Right renal cortex interstitium (tissue), 3 donors: ENCODE results near the gene SLC38A3. TPM values are rescaled to one million over a fixed set of nuclear protein-coding genes. Genes with fewer than 3 reads are reported as not detected.
"Not testable (repeated sequence)": the region's sequence is repeated elsewhere in the genome, so short reads cannot be mapped to it uniquely, and the experiment has no call there.

Source experiments
- DNase-seq, 3 donors: peaks; one replicate each; pipeline ENCODE4 v3.0.0-alpha.2; 2013; ENCODE audit warnings: low read depth in 3 of 3, low spot score in 2 of 3
- polyA plus RNA-seq, 3 donors: library from polyadenylated mRNA; unstranded; fragments of 120-200 nt; gene quantifications; one replicate each; pipeline ENCODE4 v1.2.1, GENCODE V29; 2013; ENCODE audit not compliant: insufficient read length in 3 of 3

SLC38A3 gene
- polyA plus RNA-seq, 3 donors = 5.0 to 11.0 (median 6.8) TPM

- no peak for DNase-seq
Measured at GRCh38 chr3:50208677-50209344, 3.7 kb downstream of the SLC38A3 start.

DNA sequence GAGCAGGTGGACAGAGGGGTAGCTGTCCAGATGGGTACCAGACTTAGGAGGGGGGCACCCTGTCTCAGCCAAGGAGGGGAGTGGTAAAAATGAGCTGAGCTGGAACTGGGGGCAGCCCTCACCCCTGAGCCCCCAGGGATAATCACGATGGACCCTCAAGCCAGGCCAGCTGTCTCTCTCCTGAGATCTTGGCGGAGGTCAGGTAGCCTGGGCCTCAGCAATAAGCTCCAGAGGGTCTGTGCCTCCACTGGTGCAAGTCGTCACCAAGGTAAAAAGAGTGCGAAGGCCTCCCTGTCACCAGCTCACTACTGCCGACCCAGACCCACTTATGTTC, 5.1 kb downstream of the SLC38A3 start:
- no peak for DNase-seq

DNA sequence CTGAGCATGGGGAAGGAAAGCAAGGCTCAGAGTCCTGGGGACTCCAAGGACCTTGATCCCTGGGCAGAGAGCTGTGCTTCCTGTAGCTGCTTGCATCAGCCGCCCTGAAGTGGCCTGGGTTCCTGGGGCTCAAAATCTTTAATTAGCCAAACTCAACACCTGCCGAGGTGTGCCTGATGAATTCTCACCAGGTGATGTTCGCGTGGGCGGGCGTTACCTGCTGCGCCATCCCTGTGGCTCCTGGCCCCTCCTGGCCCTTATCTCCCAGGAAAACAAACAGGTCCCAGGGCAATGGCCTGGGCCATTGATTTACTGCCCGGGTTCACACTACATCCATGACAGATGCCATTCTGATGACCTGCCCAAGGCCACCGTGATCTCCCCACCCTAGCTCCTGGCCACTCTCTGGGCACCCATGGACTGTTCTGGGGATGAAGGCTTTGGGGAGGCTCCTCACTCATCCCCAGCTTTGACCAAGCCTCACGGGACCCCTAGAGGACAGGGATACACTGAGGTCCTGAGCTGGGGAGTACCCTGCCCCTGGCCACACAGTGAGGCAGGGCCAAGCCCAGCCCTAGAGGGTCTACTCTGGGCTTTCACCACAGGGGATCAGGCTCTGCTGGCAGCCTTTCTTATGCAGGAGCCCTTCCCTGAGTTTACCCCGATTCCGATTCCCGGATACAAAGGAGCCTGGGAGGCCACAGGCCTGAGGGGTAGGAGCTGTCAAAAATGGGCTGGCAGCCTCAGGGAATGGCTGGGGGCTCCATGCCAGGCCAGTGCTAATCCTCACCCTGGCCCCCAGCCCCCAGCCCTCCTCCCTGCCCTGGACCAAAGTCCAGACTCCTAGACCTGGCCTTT, 5.7 kb downstream of the SLC38A3 start:
- no peak for DNase-seq

GRCh38 chr3:50211368-50211717, 6.3 kb downstream of the SLC38A3 start:
- not testable (repeated sequence) for DNase-seq

GRCh38 chr3:50211930-50212329, 6.9 kb downstream of the SLC38A3 start:
- no peak for DNase-seq

DNA sequence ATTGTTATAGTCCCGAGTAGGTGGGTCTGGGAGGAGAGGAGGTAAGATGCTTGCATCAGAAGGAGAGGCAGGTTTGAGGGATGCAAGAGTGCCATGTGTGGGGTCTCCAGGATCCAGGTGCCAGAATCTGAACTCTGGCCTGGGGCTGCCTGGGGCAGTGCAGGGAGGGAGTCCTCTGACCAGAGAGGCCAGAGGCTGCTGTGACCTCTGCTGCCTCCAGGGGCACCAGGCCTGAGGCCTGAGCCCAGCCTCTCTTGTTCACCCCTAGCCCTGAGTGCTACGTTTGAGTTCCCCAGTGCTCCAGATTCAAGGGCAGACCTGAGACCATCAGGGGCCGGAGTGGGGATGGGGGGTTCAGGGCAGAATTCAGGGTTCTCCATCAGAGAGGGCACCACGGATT, 7.4 kb downstream of the SLC38A3 start:
- DNase-seq = no peak

DNA sequence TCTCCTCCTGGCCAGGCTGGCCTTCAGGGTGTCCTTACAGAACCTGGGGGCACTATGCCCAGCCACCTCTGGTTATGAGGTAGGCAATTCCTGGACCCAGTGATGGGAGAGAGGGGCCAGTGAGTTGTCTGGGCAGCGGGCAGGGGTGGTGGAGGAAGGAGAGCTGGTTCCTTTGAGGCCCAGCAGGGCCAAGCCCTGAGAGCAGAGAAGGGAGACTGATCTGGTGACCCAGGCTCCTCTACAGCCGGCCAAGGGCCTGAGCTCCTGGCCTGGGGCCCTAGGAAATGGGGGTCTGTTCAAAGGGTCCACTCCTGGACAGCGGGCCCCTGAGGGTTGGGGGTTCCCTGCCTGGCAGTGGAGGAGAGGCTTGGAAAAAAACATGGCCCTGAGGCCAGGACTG, 7.9 kb downstream of the SLC38A3 start:
- no peak for DNase-seq

DNA sequence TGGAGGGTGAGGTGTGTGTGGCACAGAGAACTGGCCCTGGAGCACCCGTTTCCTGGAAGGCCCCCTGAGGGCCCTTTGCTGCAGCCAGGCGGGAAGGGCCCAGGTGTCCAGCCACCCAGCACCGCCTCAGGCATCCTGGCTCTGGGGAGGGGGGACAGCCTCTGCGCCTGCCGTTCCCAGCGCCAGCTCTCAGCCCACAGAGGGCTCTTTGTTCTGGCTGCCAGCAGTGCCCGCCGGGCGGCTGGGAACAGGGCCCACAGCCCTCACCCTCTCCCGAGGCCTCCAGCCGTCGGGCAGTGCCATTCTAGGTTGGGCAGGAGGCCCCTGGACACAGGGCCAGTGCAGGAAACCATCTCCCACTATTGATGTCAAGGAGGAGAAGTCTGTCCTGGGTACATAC, 8.3 kb downstream of the SLC38A3 start:
- DNase-seq = no peak

DNA sequence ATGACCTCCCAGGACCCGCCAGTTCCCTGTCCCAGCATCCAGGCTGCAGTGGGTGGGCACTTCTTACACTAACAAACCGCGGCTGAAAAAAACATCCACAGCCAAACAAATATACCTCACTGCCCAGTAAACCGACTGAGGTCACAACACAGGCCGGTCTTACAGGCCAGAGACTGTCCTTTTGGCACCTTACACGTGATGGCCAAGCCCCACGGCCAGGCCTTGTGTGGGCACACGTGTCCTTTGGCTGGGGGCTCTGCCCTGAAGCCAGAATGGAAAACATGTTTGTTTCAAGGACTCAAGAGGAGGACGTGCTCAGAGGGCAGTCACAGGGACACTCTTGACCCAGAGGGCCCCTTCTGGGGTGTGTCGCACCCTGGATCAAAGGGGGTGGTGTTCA, 9.8 kb downstream of the SLC38A3 start:
- DNase-seq = no peak

GRCh38 chr3:50215529-50215928, 10.5 kb downstream of the SLC38A3 start:
- DNase-seq = no peak

GRCh38 chr3:50217681-50218080, 12.6 kb downstream of the SLC38A3 start:
- no peak for DNase-seq

DNA sequence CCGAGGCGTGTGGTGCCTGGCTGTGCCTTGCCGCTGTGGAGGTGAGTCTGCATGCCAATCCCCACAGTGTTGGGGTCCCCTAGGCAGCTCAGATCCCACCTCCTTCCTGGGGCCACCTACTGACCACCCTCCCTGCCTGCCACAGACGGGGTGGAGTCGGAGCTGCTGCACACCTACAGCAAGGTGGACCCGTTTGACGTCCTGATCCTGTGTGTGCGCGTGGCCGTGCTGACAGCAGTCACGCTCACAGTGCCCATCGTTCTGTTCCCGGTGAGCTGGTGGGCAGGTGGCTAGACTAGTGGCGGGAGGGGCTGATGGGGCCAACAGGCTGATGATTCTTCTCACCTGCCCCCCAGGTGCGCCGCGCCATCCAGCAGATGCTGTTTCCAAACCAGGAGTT, 13.4 kb downstream of the SLC38A3 start:
- no peak for DNase-seq

- no peak for DNase-seq
Measured at GRCh38 chr3:50219285-50219684, 14.2 kb downstream of the SLC38A3 start.

DNA sequence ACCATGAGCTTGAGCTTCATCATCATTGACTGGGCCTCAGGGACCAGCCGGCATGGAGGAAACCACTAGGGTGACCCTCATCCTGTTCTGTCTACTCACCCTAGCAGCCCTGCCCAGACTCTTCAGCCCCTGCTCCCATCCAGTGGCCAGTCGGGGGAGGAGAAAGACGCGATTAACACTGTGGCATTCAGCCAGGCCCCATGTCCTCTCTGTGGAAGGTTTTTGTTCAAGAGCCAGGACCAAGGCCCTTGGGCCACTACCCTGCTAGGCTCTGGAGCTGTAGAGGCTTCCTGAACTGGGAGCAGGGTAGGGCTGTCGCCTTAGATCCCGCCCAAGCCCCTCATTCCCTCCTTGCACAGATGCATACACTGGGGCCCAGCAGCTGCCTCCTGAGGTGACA, 15.0 kb downstream of the SLC38A3 start:
- DNase-seq = no peak

DNA sequence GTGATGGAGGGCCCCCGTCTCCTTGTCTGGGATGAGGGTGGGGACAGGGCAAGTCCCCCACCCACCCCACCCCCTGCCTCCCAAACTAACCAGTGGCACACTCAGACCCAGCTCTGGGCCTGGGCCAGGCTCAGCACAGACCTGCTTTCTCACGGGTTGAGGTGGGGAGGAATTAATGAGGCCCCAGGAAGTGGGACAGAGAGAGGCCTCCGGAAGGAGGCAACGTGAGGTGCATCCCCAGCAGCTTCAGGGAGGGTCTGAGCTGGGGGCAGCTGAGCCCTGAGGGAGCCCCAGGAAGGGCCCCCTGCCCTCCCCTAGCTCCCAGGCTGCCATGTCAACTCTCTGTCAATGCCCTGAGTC, 16.0 kb downstream of the SLC38A3 start:
- no peak for DNase-seq

DNA sequence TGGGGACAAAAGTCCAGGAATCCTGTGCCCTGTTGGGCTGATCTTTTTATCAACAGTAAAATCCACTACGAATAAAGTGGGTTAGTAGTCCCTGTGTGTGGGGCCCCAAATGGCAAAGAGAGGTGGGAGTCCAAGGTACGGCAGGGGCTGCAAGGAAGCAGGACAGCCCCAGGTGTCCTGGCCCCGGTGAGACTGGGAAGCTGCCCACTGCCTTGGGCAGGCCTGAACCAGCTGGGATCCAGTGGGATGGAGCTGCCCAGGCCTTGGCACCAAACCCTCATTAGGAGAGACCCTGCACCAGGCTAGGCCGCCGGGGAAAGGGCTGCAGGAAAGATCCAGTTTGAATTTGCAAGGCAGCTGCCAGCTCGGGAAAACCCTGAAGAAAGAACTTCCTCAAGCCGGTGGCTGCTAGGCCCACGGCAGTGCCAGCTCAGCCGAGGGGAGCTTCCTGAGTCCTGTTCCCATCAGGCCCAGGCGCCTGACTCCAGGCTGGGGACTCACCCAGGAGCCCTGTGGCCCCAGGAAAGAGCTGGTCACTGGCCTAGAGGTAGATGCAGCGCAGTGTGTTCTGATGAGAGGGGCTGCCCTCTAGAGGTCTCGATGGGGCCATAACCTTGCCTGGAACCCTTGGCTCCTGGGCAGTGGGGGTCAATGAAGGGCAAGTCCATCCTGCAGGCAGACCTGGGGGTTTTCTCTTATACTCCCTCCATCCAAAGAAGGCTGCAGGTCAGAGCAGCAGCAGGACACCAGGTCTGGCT, 16.5 kb downstream of the SLC38A3 start:
- DNase-seq = no peak

DNA sequence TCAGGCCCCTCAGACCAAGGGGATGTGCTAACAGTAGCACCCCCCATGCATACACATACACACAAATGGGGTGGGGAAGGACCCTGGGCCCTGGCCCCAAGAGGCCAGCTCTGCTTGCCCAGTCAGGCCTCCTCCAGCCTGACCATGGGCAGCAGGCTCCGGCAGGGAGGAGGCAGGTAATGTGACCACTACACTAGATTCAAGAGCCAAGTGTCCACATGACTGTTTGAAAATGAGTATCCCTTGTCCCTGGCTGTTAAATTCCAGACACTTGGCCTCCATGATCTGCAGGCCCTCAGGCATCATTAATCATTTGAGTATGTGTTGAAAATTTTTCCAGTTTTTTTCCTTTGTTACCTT, 17.1 kb downstream of the SLC38A3 start:
- DNase-seq = no peak

DNA sequence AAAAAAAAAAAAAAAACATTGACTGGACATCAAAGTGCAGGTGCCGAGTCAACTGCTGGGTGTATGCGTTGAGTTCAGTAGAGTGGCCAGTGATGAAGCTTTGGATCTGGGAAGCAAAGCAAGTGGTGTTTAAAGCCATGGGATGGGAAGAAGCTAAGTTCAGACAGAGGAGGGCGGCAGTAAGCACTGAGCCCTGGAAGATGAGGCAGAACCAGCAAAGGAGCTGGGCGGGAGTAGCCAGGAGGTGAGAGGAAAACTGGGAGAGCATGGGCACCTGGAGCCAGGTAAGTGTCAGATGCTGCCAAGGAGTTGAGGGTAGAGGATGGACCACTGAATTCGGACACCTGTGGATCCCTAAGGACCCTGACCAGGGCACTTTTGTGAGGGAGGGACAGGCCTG, 19.6 kb downstream of the SLC38A3 start:
- DNase-seq = no peak

DNA sequence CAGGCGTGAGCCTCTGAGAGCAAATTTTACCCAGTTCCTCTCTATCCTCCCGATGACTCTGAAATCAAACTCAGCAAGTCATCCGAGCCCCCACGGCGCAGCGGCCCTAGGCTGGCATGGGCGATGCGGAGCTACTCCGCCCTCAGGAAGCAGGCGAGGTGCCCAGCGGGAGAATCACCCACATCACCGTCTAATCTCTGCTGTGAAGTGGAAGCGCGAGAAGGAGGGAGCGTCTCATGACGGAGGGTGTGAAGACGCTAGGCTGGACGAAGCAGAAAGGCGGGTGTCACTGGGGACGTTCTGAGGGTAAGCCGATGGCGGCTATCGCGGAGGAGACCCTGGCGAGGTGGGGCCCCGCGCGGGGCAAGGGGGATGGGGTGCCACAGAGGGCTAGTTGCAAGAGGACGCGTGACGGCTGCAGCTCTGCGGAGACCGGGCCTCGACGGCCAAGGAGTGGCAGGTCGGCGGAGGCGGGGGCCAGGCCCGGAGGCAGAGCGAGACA, 21.9 kb downstream of the SLC38A3 start:
- DNase-seq = no peak

DNA sequence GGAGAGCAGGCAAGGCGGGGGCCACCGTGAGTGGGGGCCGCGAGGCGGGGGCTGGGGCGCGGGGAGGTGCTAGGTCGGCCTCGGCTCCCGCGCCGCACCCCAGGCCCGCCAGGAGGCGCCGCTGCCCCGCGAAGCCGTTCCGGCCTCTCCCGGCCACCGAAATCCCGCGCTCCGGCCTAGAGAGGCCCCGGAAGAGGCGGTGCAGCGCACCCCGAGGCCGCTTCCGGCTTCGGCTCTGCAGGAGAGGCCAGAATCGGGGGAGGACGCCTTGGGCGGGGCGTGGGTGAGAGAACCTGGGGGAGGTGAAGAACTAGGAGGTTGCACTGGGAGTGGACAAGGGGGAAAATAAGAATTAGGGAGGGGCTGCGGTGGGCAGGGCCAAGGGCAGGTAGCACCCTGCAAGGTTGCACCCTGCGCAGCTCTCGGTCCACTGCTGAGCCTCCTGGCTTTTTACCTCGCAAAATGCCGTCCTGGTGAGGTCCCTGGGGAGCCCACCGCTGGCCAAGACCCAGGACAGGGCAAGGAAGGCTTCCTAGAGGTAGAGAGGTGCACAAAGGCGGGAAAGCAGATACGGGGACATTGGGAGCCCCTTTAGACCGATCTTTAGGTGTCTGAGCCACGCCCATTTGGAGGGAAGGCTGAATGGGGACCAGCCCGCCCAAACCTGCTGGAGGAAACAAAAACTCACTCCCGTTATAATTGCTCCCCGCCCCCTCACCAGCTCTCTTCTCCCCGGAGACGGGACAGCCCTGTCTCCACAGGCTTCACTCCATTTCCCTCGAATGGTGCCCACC, 22.5 kb downstream of the SLC38A3 start:
- DNase-seq = peak; percentile 82 to 89 (median 88)

- not testable (repeated sequence) for DNase-seq
Measured at GRCh38 chr3:50228184-50228763, 23.2 kb downstream of the SLC38A3 start.
